ENCODE measurements around the gene CDH20. TPM values are rescaled to one million over a fixed set of nuclear protein-coding genes. Genes with fewer than 3 reads are reported as not detected.

Gene CDH20
- polyA plus RNA-seq, 1 experiment: 0.02 TPM

DNA sequence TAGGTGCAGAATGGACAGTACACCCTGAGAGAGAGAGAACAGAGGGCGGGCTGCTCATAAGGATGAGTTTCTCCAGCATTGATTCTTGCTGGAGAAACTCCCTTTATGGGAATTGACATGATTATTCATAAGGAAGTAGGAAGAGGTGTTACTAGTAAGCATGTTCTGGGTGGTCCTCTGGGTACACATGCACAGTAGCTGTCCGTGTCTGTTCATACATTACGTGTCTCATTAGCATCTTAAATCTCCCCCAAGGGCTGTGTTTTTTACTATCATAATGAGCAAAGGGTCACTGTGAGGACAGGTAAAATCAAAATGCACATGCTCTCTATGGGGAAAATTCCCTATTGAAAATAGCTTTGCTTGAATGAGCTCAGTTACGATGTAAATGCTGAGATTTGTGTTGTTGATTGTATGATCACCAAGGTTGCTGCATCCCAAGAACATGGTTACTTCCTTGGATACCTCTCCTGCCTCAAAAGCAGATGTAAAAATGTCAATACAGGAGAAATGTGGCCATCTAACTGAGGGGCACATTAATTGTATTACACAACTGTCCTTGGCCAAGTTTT lies 238.9 kb downstream of the CDH20 start:
- CTCF ChIA-PET: interaction anchor here (0.7 to 1.1 kb wide), 2 partner anchors 9 to 20 kb away, joined by 3 read pairs; no protein-coding TSS in a partner anchor
- TF ChIP-seq, protein P1, sequence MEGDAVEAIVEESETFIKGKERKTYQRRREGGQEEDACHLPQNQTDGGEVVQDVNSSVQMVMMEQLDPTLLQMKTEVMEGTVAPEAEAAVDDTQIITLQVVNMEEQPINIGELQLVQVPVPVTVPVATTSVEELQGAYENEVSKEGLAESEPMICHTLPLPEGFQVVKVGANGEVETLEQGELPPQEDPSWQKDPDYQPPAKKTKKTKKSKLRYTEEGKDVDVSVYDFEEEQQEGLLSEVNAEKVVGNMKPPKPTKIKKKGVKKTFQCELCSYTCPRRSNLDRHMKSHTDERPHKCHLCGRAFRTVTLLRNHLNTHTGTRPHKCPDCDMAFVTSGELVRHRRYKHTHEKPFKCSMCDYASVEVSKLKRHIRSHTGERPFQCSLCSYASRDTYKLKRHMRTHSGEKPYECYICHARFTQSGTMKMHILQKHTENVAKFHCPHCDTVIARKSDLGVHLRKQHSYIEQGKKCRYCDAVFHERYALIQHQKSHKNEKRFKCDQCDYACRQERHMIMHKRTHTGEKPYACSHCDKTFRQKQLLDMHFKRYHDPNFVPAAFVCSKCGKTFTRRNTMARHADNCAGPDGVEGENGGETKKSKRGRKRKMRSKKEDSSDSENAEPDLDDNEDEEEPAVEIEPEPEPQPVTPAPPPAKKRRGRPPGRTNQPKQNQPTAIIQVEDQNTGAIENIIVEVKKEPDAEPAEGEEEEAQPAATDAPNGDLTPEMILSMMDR (IDR thresholded peaks at IDR 0.05; ENCODE audit: insufficient read depth, low read depth, low read length): no peak
- no peak overlapping the region for H3K4me3 ChIP-seq (ENCODE audit: low read depth, low read length)
- no peak for DNase-seq (ENCODE audit: low read depth)
- H3K27me3 ChIP-seq (ENCODE audit: control insufficient read depth, insufficient read depth, low read length): no peaks in the 10 kb centered on the region
- no peaks in the 10 kb centered on the region for H3K36me3 ChIP-seq (ENCODE audit: control insufficient read depth, insufficient read depth, low read length)
- POLR2A ChIA-PET: no interaction called here

DNA sequence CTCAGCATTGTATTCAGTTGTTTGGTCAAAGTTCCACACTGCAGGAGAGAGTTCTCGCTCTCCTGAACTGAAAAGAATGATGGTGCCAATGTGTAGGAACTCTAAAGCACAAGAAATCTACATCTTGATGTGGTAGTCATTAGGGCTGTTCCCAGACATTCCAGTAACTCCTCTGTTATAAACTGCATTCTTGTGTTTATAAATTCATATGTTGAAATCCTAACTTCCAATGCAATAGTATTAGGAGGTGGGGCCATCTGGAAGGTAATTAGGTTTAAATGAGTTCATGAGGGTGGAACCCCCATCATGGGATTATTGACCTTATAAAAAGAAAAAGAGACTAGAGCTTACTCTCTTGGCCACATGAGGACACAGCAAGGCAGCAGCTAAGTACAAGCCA lies 239.6 kb downstream of the CDH20 start:
- CTCF ChIA-PET: interaction anchor here (0.7 to 1.3 kb wide), 3 partner anchors 9 to 558 kb away, joined by 3 to 10 read pairs (median 3); no protein-coding TSS in a partner anchor
- POLR2A ChIA-PET: interaction anchor here (0.6 kb wide), 1 partner anchor 1615 kb away, joined by 3 read pairs; no protein-coding TSS in a partner anchor
- Histone ChIP-seq H3K36me3 (ENCODE audit: control insufficient read depth, insufficient read depth, low read length) (no peaks in the 10 kb centered on the region), H3K4me3 (ENCODE audit: low read depth, low read length) (no peak overlapping the region), H3K27me3 (ENCODE audit: control insufficient read depth, insufficient read depth, low read length) (no peaks in the 10 kb centered on the region)
- TF ChIP-seq, protein P1 (IDR thresholded peaks at IDR 0.05; ENCODE audit: insufficient read depth, low read depth, low read length): no peak
- DNase-seq (ENCODE audit: low read depth): peak; percentile 59

DNA sequence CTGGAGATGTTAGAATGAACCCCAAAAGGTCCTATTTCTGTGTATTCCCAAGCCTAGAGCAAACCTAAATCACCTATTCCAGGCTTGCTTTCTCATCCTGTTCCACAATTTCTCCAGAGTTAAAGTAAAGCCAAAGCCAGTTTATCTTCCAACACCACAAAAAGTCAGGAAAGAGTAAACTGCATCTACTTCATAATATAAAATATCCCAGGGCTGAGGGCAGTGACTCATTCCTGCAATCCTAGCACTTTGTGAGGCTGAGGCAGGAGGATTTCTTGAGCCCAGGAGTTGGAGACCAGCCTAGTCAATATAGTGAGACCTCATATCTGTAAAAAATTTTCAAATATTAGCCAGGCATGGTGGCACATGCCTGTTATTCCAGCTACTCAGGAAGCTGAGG lies 241.4 kb downstream of the CDH20 start:
- H3K36me3 ChIP-seq (ENCODE audit: control insufficient read depth, insufficient read depth, low read length): no peaks in the 10 kb centered on the region
- no peak for DNase-seq (ENCODE audit: low read depth)
- TF ChIP-seq, protein P1 (IDR thresholded peaks at IDR 0.05; ENCODE audit: insufficient read depth, low read depth, low read length): no peak
- CTCF ChIA-PET: no interaction called here
- H3K27me3 ChIP-seq (ENCODE audit: control insufficient read depth, insufficient read depth, low read length): no peaks in the 10 kb centered on the region
- POLR2A ChIA-PET: no interaction called here
- no peak overlapping the region for H3K4me3 ChIP-seq (ENCODE audit: low read depth, low read length)

DNA sequence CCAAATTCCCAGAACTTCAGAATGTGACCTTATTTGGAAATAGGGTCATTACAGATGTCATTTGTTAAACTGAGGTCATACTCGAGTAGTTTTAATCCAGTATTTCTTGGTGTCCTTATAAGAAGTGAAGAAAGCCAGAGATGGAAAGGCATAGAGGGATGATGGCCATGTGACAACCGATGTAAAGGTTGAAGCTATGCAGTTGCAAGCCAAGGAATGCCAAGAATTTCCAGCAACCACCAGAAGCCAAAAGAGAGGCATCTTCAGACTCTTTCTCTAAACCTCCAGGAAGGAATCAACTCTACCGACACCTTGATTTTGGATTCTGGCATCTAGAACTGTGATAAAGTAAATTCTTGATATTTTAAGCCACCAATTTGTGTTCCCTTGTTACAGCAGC lies 242.2 kb downstream of the CDH20 start:
- TF ChIP-seq, protein P1 (IDR thresholded peaks at IDR 0.05; ENCODE audit: insufficient read depth, low read depth, low read length): no peak
- ChIA-PET CTCF (no interaction called here), POLR2A (no interaction called here)
- Histone ChIP-seq H3K27me3 (ENCODE audit: control insufficient read depth, insufficient read depth, low read length) (no peaks in the 10 kb centered on the region), H3K36me3 (ENCODE audit: control insufficient read depth, insufficient read depth, low read length) (no peaks in the 10 kb centered on the region), H3K4me3 (ENCODE audit: low read depth, low read length) (no peak overlapping the region)
- DNase-seq (ENCODE audit: low read depth): no peak

DNA sequence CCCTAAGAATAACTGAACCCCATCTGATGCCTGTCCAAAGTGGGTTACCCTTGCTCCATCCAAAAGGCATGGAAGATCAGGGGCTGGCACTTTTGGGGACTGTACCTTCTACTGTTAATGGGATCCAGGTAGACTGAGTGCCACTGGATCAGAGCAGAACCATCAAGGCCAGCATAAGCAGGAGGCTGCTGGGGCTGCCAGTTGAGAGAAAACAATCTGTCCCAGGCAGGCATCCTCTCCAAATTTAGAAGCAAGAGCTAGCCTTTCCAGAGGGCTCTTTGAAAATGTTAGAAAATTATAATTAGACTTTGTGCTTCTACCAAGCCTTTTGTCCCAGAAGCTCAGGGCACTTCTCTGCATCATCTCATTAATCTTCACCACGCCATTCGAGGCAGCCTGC lies 245.6 kb downstream of the CDH20 start:
- Histone ChIP-seq H3K4me3 (ENCODE audit: low read depth, low read length) (no peak overlapping the region), H3K27me3 (ENCODE audit: control insufficient read depth, insufficient read depth, low read length) (no peaks in the 10 kb centered on the region), H3K36me3 (ENCODE audit: control insufficient read depth, insufficient read depth, low read length) (no peaks in the 10 kb centered on the region)
- no peak for DNase-seq (ENCODE audit: low read depth)
- POLR2A ChIA-PET: no interaction called here
- TF ChIP-seq, protein P1 (IDR thresholded peaks at IDR 0.05; ENCODE audit: insufficient read depth, low read depth, low read length): no peak
- CTCF ChIA-PET: interaction anchor here (1.5 to 1.8 kb wide), 4 partner anchors 58 to 552 kb away, joined by 3 to 7 read pairs (median 4); no protein-coding TSS in a partner anchor
